ENCODE measurements around the gene SDS.

The SDS gene

GRCh38 chr12:113401066-113402000, 2.4 kb downstream of the SDS start:
- DNase-seq (ENCODE audit: extremely low spot score, insufficient read length, low read depth) (no peak), FAIRE-seq (no peak)

DNA sequence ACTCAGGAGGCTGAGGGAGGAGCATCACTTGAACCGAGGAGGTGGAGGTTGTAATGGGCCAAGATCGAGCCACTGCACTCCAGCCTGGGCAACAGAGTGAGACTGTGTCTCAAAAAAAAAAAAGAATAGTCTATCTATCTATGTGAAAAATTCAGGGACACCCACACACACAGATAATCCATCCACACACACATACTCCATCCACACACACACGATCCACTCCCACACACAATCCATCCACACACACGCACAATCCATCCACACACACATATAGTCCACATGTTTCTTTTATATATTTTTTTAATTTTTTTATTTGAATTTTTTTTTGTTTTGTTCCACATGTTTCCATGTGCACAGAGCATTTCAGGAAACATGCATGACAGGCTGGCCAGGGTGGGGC, 3.3 kb downstream of the SDS start:
- no peak for DNase-seq (ENCODE audit: extremely low spot score, insufficient read length, low read depth)
- FAIRE-seq = no peak

GRCh38 chr12:113399490-113399889, 4.2 kb downstream of the SDS start:
- FAIRE-seq = no peak

DNA sequence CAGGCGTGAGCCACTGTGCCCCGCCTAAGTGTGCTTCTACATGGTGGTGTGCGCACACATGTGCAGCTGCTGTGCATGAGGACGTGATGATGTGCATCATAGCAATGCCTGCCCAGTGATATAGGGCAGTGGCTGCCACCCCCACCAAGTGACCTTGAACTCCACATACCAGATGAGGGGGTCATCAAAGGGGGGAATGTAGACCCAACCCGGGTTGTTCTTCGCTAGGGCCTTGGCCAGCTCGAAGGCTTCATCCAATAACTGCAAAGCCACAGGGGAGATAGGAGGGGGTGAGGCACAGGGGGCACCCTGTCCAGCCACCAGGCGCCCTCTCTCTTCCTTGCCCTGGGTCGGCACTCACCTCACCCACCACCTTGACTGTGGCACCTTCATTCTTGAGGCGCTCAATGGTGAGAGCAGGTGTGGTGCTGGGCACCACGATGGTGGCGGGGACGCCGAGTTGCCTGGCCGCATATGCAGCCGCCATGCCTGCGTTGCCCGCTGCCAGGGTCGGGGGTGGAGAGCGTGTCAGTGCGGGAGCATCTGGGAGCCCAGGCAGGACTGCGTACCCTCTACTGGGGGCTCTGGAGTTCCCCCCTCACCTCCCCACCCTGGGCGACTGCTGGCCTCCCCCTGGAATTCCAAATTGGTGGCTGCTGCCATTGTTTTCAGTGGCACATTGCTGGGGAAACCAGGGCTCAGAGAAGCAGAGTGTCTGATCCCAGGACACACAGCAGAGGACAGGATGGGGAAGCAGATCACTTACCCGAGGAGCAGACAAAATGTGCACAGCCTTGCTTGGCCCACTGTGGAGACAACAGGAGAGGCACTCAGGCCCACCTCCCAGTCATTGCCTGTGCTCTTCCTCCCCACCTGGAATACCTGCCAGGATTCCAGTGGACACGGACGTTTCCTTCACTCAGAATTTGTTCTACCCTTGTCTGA, 5.1 kb downstream of the SDS start:
- FAIRE-seq (no peak), DNase-seq (ENCODE audit: extremely low spot score, insufficient read length, low read depth) (no peak)

More at GRCh38 chr12:113399490-113399889, 4.2 kb downstream of the SDS start:
- no peak for DNase-seq (ENCODE audit: extremely low spot score, insufficient read length, low read depth)

DNA sequence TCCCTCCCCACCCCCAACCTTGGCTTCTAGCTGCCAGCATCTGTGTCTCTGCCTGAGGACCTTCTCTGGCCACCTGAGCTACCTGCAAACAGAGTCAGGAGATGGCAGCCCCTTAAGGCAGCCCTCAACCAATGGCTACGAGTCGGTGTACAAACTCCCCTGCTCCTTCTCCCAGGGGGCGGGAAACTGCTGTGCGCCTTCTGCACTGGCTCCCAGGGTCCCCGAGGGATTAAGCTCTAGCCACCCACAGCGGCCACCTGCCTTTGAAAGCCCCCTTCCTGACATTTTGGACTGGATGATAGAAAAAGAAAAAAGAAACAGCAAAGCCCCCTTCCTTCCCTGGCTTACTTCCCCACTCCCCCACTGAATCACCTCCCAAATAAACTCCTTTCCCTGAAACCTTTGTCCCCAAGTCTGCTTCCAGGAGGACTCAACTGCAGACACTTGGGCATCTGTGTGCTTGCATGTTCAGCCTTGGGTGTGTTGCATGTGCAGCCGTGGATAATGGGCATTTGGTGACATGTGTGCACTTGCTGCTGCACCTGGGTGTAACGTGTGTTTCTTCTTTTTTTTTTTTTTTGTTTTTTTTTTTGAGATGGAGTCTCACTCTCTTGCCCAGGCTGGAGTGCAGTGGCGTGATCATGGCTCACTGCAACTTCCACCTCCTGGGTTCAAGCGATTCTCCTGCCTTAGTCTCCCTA, 6.0 kb downstream of the SDS start:
- DNase-seq (ENCODE audit: extremely low spot score, insufficient read length, low read depth) (no peak), FAIRE-seq (no peak)

DNA sequence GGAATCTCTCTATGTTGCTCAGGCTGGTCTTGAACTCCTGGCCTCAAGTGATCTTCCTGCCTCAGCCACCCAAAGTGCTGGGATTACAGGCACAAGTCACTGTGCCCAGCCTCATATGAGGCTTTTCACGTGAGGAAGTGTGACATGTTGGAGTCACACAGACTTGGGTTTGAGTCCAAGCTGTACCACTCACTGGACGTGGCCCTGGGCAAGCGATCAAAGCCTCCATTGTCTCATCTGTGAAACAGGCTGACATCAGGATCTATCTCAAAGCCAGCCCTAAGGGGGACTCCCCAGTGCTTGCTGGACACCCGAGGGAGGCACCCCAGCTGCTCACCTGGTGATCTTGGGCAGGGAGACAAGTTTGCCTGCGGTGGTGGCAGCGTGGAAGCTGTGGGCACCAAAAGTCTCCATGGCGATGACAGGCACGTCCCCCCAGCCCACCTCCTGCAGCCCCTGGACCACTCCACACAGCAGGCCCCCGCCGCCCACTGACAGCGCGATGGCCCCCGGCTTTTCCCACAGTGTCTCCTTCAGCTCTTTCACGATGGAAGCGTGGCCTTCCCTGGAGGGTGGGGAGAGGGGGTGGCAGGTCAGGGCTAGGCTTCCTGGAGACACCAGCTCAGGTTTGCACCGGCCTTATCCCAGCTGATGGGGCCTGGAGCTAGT, 6.7 kb downstream of the SDS start:
- DNase-seq (ENCODE audit: extremely low spot score, insufficient read length, low read depth) (no peak), FAIRE-seq (no peak)

DNA sequence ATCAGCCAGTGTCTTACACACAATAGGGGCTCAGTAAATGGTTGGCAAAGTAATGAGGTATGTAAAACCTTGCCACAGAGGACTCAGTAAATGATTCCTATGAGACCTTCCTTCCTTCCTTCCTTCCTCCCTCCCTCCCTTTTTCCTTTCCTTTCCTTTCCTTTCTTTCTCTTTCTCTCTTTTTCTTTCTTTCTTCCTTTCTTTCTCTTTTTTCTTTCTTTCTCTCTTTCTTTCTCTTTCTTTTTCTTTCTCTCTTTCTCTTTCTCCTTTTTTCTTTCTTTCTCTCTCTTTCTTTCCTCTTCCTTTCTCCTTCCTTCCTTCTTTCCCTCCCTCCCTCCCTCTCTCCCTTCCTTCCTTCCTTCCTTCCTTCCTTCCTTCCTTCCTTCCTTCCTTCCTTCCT, 7.5 kb downstream of the SDS start:
- FAIRE-seq = no peak
- DNase-seq (ENCODE audit: extremely low spot score, insufficient read length, low read depth) = no peak

DNA sequence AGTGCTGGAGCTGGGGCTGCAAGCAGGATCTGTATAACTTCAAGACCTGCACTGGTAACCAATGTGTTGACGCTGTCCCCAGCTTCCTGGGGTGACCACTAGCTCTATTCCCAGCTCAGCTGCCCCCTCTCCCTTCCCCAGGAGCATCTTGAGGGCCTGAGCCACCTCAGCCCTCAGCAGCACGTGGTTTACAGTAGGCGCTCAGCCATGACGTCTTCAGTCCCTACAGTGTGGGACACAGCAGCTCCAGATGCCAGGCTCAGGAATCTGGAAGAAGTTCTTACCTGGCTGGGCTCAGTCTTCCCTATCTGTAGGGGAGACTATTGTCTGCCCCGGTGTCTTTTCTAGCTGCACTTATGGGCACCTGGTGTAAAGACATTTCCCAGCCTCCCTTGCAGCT, 8.6 kb downstream of the SDS start:
- no peak for DNase-seq (ENCODE audit: extremely low spot score, insufficient read length, low read depth)
- FAIRE-seq = no peak

GRCh38 chr12:113393749-113394148, 9.9 kb downstream of the SDS start:
- no peak for DNase-seq (ENCODE audit: extremely low spot score, insufficient read length, low read depth)
- no peak for FAIRE-seq

DNA sequence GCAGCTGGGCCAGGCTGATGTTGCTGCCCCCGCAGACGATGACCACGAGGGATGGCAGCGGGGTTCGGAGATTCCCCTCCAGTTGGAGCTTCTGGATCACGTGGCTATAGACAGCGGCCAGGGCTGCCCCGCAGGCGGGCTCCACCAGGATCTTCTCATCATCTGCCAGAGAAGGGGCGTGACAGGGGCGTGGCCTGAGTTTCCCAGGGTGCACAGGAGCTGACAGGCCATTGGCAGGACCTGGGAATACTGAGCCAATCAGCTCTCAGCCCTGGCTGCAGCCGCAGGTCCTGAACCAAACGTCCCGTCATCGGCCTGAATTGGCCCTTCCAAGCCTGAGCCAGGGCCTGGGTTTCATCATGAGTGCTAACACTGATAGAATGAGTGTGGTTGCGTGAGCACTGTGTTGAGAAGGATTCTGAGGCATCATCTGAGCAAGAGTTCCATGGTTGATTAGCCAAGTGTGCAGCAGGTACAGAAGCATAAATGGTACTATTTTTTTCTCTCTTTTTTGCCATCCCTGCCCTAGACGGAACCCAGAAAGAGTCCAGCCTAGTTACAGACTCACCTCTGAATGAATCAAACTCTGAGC, 10.6 kb downstream of the SDS start:
- DNase-seq (ENCODE audit: extremely low spot score, insufficient read length, low read depth) (peak; percentile 44), FAIRE-seq (peak; percentile 89)

GRCh38 chr12:113392520-113392919, 11.2 kb downstream of the SDS start:
- FAIRE-seq (no peak), DNase-seq (ENCODE audit: extremely low spot score, insufficient read length, low read depth) (no peak)

GRCh38 chr12:113391650-113392337, 11.9 kb downstream of the SDS start:
- FAIRE-seq (no peak), DNase-seq (ENCODE audit: extremely low spot score, insufficient read length, low read depth) (no peak)

- no peak for FAIRE-seq
Observed at GRCh38 chr12:113391145-113391544, 12.5 kb downstream of the SDS start.

DNA sequence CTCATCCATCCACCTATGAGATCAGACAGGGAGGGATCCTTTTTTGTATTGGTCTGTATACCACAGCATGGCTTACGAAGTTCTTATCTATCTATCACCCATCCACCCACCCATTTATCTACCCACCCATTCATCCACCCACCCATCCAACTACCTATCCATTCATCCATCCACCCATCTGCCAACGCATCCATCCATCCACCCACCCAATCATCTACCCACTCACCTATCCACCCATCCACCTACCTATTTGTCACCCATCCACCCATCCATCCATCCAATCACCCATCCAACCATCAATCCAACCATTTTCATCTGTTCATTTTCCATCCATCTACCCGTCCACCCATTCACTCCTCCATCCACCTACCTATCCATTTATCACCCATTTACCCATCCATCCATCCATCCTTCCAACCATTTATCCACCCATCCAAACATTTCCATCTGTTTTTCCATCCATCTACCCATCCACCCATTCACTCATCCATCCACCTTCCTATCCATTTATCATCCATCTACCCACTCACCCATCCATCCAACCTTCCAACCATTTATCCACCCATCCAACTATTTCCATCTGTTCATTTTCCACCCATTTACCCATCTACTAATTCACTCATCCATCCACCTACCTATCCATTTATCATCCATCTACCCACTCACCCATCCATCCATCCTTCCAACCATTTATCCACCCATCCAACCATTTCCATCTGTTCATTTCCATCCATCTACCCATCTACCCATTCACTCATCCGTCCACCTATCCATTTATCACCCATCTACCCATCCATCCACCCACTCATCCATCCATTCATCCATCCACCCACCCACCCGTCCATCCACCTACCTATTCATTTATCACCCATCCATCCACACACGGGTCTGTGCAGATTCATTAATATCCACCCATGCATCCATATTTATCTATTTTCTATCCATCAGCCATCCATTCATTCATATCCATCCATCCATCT, 13.3 kb downstream of the SDS start:
- FAIRE-seq = no peak
- no peak for DNase-seq (ENCODE audit: extremely low spot score, insufficient read length, low read depth)

More at GRCh38 chr12:113391145-113391544, 12.5 kb downstream of the SDS start:
- no peak for DNase-seq (ENCODE audit: extremely low spot score, insufficient read length, low read depth)

GRCh38 chr12:113388351-113388750, 15.3 kb downstream of the SDS start:
- DNase-seq (ENCODE audit: extremely low spot score, insufficient read length, low read depth) (no peak), FAIRE-seq (no peak)

DNA sequence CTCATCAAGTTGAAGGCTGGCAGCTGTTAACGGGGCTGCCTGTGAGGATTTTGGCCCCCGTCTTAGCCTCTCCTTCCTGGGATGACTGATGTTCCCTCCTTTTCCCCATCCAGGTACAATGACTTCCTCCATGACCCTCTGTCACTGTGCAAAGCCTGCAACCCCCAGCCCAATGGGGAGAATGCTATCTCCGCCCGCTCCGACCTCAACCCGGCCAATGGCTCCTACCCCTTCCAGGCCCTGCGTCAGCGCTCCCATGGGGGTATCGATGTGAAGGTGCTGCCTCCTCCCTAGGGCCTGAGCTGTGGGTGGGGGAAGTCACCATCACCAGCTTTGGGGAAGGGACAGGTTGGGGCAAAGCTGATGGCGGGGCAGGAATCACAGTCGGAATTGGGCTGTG, 16.1 kb downstream of the SDS start:
- DNase-seq (ENCODE audit: extremely low spot score, insufficient read length, low read depth) (no peak), FAIRE-seq (no peak)

DNA sequence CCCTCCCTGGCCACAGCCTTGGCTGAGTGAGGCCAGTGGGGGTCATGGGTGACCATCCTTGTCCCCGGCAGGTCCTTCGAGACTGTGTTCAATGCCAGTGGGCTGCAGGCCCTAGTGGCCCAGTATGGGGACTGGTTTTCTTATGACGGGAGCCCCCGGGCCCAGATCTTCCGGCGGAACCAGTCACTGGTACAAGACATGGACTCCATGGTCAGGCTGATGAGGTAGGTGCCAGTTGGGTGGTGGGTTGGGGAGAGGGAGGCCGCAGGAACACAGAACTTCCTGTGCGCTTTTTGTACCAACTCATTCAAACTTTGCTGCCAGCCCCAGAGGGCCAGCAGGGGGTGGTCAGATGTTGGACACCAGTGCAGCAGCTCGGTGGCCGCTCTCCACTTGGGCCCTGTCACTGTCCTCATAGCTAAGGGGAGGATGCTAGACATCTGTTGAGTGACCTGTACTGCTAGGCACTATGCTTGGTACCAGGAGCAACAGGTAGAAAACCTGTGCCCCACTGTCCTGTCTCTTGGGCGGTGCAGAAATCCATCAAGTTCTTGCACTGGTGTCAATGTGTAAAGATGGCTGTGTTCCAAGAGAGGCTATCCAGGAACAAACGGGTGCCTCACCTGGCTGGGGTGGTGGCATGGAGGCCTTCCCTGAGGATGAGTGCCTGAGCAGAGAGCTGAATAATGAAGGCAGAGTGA, 16.7 kb downstream of the SDS start:
- FAIRE-seq (no peak), DNase-seq (ENCODE audit: extremely low spot score, insufficient read length, low read depth) (no peak)

Data from GM18507 (cell line).